Panc1 (cell line): ENCODE results near the gene DPH6. TPM values are rescaled to one million over a fixed set of nuclear protein-coding genes. Genes with fewer than 3 reads are reported as not detected.
"Not testable (repeated sequence)": the region's sequence is repeated elsewhere in the genome, so short reads cannot be mapped to it uniquely, and the experiment has no call there.

Source experiments
- ATAC-seq: fragments of 200-7000 bp; cut with Tn5 transposase; 2 replicates; pipeline ENCODE4 v1.9.1; 2020; ENCODE audit warnings: mild to moderate bottlenecking, moderate library complexity
- BruUV-seq: library from RNA; stranded (reverse); fragments of 400-500 nt; replicated peaks from 2 replicates; lab custom pipeline; 2021; lab: Mats Ljungman, UMichigan
- CTCF ChIA-PET: fragments of 300-600 bp; sonication (Branson Sonifier 250); formaldehyde crosslinking; loops from one replicate; lab custom pipeline; 2022; ENCODE audit warnings: antibody characterized with exemption; lab: Charles Lee
- POLR2A ChIA-PET: fragments of 300-600 bp; sonication (Branson Sonifier 250); formaldehyde crosslinking; loops from one replicate; lab custom pipeline; 2022; ENCODE audit warnings: antibody characterized with exemption; lab: Charles Lee
- DNase-seq: peaks from one replicate; pipeline ENCODE4 v3.0.0-alpha.2; 2010; ENCODE audit warnings: low read depth, low spot score
- H3K27ac ChIP-seq: 2 replicates; pipeline ENCODE4 v1.5.1; 2011; ENCODE audit warnings: mild to moderate bottlenecking, low read length, inconsistent platforms
- H3K27me3 ChIP-seq: fragments of 200-500 bp; sonication (Bioruptor generic); 2 replicates; pipeline ENCODE4 v1.6.0; 2014; ENCODE audit warnings: low read length, inconsistent platforms; ENCODE audit not compliant: control insufficient read depth, insufficient read depth
- H3K36me3 ChIP-seq: fragments of 200-500 bp; sonication (Bioruptor generic); 2 replicates; pipeline ENCODE4 v1.5.1; 2014; ENCODE audit warnings: inconsistent platforms, mild to moderate bottlenecking, low read length, moderate library complexity; ENCODE audit not compliant: control insufficient read depth, insufficient read depth
- H3K4me1 ChIP-seq: 2 replicates; pipeline ENCODE4 v1.5.1; 2011; ENCODE audit warnings: inconsistent platforms, mild to moderate bottlenecking, low read length, moderate library complexity; ENCODE audit not compliant: control insufficient read depth, insufficient read depth
- H3K4me3 ChIP-seq, 2 experiments: 2 replicates each; pipeline ENCODE4 v1.5.1; 2011 to 2012; ENCODE audit warnings: low read depth in 2 of 2, low read length in 2 of 2, mild to moderate bottlenecking in 2 of 2, inconsistent platforms in 1 of 2, moderate library complexity in 1 of 2
- H3K9me3 ChIP-seq: fragments of 200-500 bp; sonication (Bioruptor generic); 2 replicates; pipeline ENCODE4 v1.5.1; 2014; ENCODE audit warnings: low read depth, mild to moderate bottlenecking, inconsistent platforms, low read length, moderate library complexity; ENCODE audit not compliant: control insufficient read depth, insufficient read depth
- POLR2AphosphoS5 ChIP-seq: IDR thresholded peaks from 2 replicates; pipeline ENCODE4 v1.6.1; 2012; ENCODE audit warnings: mild to moderate bottlenecking, low read depth, low read length, moderate library complexity
- SIN3A ChIP-seq: IDR thresholded peaks from 2 replicates; pipeline ENCODE4 v1.6.1; 2012; ENCODE audit warnings: low read depth, mild to moderate bottlenecking, low read length, moderate library complexity, borderline replicate concordance; ENCODE audit not compliant: insufficient read depth
- TCF7L2 ChIP-seq: IDR thresholded peaks from 2 replicates; pipeline ENCODE4 v1.6.1; 2011; ENCODE audit warnings: mild to moderate bottlenecking, low read depth, low read length, inconsistent platforms
- in situ Hi-C: cut with HindIII; loops from 2 replicates; pipeline ENCODE4 v1.10.0; 2016; ENCODE audit warnings: low sequenced_read_pairs, low pct_unique_long_range_greater_than_20kb
- intact Hi-C: fragments of 100-400 bp; cut with micrococcal nuclease; formaldehyde crosslinking; loops from one replicate; pipeline ENCODE4 v1.10.0; 2022; ENCODE audit not compliant: unreplicated experiment
- total RNA-seq: library from RNA; stranded (reverse); gene quantifications from one replicate; pipeline ENCODE4 v1.2.1, GENCODE V29; 2021; ENCODE audit not compliant: unreplicated experiment
- TF ChIP-seq, protein P1 (sequence below): fragments of 450-650 bp; IDR thresholded peaks from 2 replicates; pipeline ENCODE4 v1.5.1; 2017; ENCODE audit warnings: mild to moderate bottlenecking
- TF ChIP-seq, protein P2 (sequence below), 2 experiments: IDR thresholded peaks; 2 replicates each; pipeline ENCODE4 v1.6.1; 2011 to 2012; ENCODE audit warnings: low read depth in 2 of 2, control low read depth in 1 of 2, low read length in 1 of 2, mild to moderate bottlenecking in 1 of 2, moderate library complexity in 1 of 2; ENCODE audit not compliant: insufficient read depth in 1 of 2

DPH6 gene
- total RNA-seq, 1 experiment from 2014 or later = 24.0 TPM

DNA sequence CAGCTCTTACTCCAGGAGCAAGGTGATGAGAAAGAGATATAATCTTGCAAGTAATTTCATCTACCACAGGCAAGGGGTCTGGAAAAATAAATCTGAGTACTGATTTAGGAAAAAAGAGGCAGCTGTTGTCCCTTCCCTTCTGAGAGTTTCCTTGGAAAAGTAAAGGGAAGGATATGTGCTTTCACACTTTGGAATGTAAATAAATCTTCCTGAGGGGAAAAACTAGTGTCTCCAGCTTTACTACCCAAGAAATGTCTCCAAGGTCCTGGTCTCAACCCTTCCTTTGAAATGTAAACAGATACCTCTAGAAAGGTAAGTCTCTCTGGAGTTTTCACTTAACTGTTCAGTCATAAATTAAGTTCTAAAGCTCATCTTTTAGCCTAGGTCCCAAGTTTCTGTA lies 102.6 kb downstream of the DPH6 start:
- Histone ChIP-seq H3K4me3 (no peak overlapping the region), H3K27ac (no peak overlapping the region), H3K9me3 (no peaks in the 10 kb centered on the region), H3K27me3 (no peaks in the 10 kb centered on the region), H3K36me3 (no peaks in the 10 kb centered on the region), H3K4me1 (no peaks in the 10 kb centered on the region; the same call in 1 of the 2 replicates)
- no peak for ATAC-seq
- intact Hi-C loops = no loop called here
- in situ Hi-C loops = no loop called here
- ChIA-PET CTCF (interaction anchor here (0.7 to 2.2 kb wide), 2 partner anchors 121 to 155 kb away, joined by 3 to 35 read pairs; no protein-coding TSS in a partner anchor), POLR2A (no interaction called here)
- no TSS peak for BruUV-seq
- no peak for DNase-seq
- TF ChIP-seq SIN3A (no peak), TCF7L2 (no peak), POLR2AphosphoS5 (no peak)
- TF ChIP-seq, protein P1, sequence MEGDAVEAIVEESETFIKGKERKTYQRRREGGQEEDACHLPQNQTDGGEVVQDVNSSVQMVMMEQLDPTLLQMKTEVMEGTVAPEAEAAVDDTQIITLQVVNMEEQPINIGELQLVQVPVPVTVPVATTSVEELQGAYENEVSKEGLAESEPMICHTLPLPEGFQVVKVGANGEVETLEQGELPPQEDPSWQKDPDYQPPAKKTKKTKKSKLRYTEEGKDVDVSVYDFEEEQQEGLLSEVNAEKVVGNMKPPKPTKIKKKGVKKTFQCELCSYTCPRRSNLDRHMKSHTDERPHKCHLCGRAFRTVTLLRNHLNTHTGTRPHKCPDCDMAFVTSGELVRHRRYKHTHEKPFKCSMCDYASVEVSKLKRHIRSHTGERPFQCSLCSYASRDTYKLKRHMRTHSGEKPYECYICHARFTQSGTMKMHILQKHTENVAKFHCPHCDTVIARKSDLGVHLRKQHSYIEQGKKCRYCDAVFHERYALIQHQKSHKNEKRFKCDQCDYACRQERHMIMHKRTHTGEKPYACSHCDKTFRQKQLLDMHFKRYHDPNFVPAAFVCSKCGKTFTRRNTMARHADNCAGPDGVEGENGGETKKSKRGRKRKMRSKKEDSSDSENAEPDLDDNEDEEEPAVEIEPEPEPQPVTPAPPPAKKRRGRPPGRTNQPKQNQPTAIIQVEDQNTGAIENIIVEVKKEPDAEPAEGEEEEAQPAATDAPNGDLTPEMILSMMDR = no peak
- TF ChIP-seq, protein P2, sequence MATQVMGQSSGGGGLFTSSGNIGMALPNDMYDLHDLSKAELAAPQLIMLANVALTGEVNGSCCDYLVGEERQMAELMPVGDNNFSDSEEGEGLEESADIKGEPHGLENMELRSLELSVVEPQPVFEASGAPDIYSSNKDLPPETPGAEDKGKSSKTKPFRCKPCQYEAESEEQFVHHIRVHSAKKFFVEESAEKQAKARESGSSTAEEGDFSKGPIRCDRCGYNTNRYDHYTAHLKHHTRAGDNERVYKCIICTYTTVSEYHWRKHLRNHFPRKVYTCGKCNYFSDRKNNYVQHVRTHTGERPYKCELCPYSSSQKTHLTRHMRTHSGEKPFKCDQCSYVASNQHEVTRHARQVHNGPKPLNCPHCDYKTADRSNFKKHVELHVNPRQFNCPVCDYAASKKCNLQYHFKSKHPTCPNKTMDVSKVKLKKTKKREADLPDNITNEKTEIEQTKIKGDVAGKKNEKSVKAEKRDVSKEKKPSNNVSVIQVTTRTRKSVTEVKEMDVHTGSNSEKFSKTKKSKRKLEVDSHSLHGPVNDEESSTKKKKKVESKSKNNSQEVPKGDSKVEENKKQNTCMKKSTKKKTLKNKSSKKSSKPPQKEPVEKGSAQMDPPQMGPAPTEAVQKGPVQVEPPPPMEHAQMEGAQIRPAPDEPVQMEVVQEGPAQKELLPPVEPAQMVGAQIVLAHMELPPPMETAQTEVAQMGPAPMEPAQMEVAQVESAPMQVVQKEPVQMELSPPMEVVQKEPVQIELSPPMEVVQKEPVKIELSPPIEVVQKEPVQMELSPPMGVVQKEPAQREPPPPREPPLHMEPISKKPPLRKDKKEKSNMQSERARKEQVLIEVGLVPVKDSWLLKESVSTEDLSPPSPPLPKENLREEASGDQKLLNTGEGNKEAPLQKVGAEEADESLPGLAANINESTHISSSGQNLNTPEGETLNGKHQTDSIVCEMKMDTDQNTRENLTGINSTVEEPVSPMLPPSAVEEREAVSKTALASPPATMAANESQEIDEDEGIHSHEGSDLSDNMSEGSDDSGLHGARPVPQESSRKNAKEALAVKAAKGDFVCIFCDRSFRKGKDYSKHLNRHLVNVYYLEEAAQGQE (IDR thresholded peaks at IDR 0.05; ENCODE audit: insufficient read depth in 1 of 2, low read depth in 2 of 2, low read length in 1 of 2) = no peak

DNA sequence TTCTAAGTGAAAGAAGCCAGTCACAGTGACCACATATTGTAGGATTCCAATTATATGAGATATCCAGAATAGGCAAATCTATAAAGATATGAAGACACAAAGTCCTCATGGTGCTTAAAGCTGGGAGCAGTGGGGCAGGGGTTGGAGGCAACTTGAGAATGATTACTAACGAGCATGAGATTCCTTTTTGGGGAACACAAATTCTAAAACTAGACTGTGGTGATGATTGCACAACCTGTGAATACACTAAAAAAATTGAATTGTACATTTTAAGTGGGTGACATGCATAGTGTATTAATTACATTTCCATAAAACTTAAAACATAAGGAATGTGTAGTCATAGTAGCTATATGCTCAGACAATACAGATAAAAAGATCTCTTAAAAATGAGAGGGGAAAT lies 103.2 kb downstream of the DPH6 start:
- no peak overlapping the region for H3K4me3 ChIP-seq
- ATAC-seq (no peak), DNase-seq (no peak)
- no peaks in the 10 kb centered on the region for H3K9me3 ChIP-seq
- TF ChIP-seq TCF7L2 (no peak), POLR2AphosphoS5 (no peak), SIN3A (no peak)
- TF ChIP-seq, protein P1 = no peak
- TF ChIP-seq, protein P2 (IDR thresholded peaks at IDR 0.05; ENCODE audit: insufficient read depth in 1 of 2, low read depth in 2 of 2, low read length in 1 of 2) = no peak
- no TSS peak for BruUV-seq
- no peaks in the 10 kb centered on the region; the same call in 1 of the 2 replicates for H3K4me1 ChIP-seq
- no peaks in the 10 kb centered on the region for H3K36me3 ChIP-seq
- H3K27me3 ChIP-seq = no peaks in the 10 kb centered on the region
- intact Hi-C loops (no loop called here), in situ Hi-C loops (no loop called here)
- ChIA-PET CTCF (no interaction called here), POLR2A (no interaction called here)
- no peak overlapping the region for H3K27ac ChIP-seq

DNA sequence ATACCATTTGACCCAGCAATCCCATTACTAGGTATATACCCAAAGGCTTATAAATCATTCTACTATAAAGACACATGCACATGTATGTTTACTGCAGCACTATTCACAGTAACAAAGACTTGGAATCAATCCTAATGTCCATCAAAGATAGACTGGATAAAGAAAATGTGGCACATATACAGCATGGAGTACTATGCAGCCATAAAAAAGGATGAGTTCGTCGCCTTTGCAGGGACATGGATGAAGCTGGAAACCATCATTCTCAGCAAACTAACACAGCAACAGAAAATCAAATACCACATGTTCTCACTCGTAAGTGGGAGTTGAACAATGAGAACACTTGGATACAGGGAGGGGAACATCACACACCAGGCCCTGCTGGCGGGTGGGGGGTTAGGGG lies 104.7 kb downstream of the DPH6 start:
- H3K9me3 ChIP-seq, POLR2A ChIA-PET, intact Hi-C loops, H3K4me3 ChIP-seq, H3K4me1 ChIP-seq, ATAC-seq, H3K36me3 ChIP-seq, H3K27me3 ChIP-seq, H3K27ac ChIP-seq, CTCF ChIA-PET, BruUV-seq, DNase-seq, in situ Hi-C loops: not testable (repeated sequence)
